Activated CD8-positive, alpha-beta T cell treated with anti-CD3 and anti-CD28 coated beads, Interleukin-2, amount 10 ng/mL, durations not matched to agents 7 days and 5 days (primary cell): ENCODE measurements around the gene GATAD2B. TPM values are rescaled to one million over a fixed set of nuclear protein-coding genes. Genes with fewer than 3 reads are reported as not detected.
A peak's percentile ranks its signal among the peaks of the same experiment; 100 is the strongest.
"Not testable (repeated sequence)": the region's sequence is repeated elsewhere in the genome, so short reads cannot be mapped to it uniquely, and the experiment has no call there.

Experiments used
- ATAC-seq: fragments of 150-1000 bp; cut with Tn5 transposase; one replicate; pipeline ENCODE4 v1.10.0; 2021; ENCODE audit warnings: moderate library complexity
- CTCF ChIA-PET: fragments of 350-600 bp; sonication (Branson Sonifier 250); formaldehyde crosslinking; loops from one replicate; lab custom pipeline; 2021; ENCODE audit warnings: antibody characterized with exemption; lab: Charles Lee
- POLR2A ChIA-PET: fragments of 350-600 bp; sonication (Branson Sonifier 250); formaldehyde crosslinking; loops from one replicate; lab custom pipeline; 2021; ENCODE audit warnings: antibody characterized with exemption; lab: Charles Lee
- DNase-seq: peaks from one replicate; pipeline ENCODE4 v3.0.0-alpha.2; 2020
- H3K27ac Mint-ChIP-seq: one replicate; pipeline ENCODE4 v1.8.0; 2021; ENCODE audit warnings: mild to moderate bottlenecking, mixed read lengths
- H3K27me3 Mint-ChIP-seq: one replicate; pipeline ENCODE4 v1.8.0; 2021; ENCODE audit warnings: low read depth, mixed read lengths
- H3K36me3 Mint-ChIP-seq: one replicate; pipeline ENCODE4 v1.8.0; 2021; ENCODE audit warnings: low read depth, mixed read lengths
- H3K4me1 Mint-ChIP-seq: one replicate; pipeline ENCODE4 v1.8.0; 2021; ENCODE audit warnings: low read depth, mixed read lengths
- H3K4me3 Mint-ChIP-seq: one replicate; pipeline ENCODE4 v1.8.0; 2021; ENCODE audit warnings: mild to moderate bottlenecking, mixed read lengths
- H3K9me3 Mint-ChIP-seq: one replicate; pipeline ENCODE4 v1.8.0; 2022; ENCODE audit warnings: mixed read lengths; ENCODE audit not compliant: insufficient read depth
- microRNA-seq: library from miRNA; unstranded; fragments of <30 nt; microRNA quantifications from one replicate; pipeline ENCODE4 v1.2.0, GENCODE V29; 2022
- total RNA-seq, 2 experiments: library from RNA; stranded (reverse); gene quantifications; one replicate each; pipeline ENCODE4 v1.2.3, GENCODE V29; 2021

Gene GATAD2B
- total RNA-seq, 2 experiments from 2014 or later, result 70.2 to 71.7 TPM

DNA sequence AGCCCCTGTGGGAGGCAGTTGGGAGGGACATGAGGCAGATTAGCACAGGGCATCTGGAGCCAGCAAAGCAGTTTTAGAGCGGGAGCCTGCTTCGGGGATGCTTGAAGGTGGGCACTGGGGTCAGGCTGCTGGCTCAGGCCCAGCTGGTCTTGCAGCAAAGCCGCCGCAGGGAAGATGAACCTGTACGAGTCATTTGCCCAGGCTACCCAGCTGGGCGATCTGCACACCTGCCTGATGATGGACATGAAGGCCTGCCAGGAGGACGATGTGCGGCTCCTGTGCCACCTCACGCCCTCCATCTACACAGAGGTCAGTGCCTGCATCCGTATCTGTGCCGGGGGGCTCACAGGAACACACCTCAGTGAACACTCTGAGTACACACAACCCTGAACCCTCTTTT lies 155.3 kb downstream of the GATAD2B start:
- Mint-ChIP-seq H3K36me3 (peaks cover 59% of the 10 kb centered on the region), H3K4me1 (peaks cover under 1% of the 10 kb centered on the region), H3K27ac (no peak overlapping the region), H3K9me3 (no peaks in the 10 kb centered on the region), H3K27me3 (no peaks in the 10 kb centered on the region), H3K4me3 (no peak overlapping the region)
- POLR2A ChIA-PET, result no interaction called here
- CTCF ChIA-PET, result interaction anchor here (1.0 kb wide), 1 partner anchor 30 kb away, joined by 3 read pairs; no protein-coding TSS in a partner anchor
- DNase-seq (no peak), ATAC-seq (no peak)

- peaks cover 61% of the 10 kb centered on the region for H3K36me3 Mint-ChIP-seq
- DNase-seq, POLR2A ChIA-PET, H3K27me3 Mint-ChIP-seq, ATAC-seq, H3K4me3 Mint-ChIP-seq, H3K9me3 Mint-ChIP-seq, H3K27ac Mint-ChIP-seq, H3K4me1 Mint-ChIP-seq: not testable (repeated sequence)
- CTCF ChIA-PET, result interaction anchor here (1.0 kb wide), 1 partner anchor 30 kb away, joined by 3 read pairs; no protein-coding TSS in a partner anchor
These were observed 156.1 kb downstream of the GATAD2B start for GRCh38 chr1:153766663-153767062.

- no peak for DNase-seq
- no peaks in the 10 kb centered on the region for H3K4me1 Mint-ChIP-seq
- H3K9me3 Mint-ChIP-seq, result no peaks in the 10 kb centered on the region
- no peak for ATAC-seq
- ChIA-PET CTCF (interaction anchor here (1.0 to 1.6 kb wide), 2 partner anchors 14 to 222 kb away, joined by 3 to 8 read pairs; partner anchors contain the start of gene RAB13), POLR2A (interaction anchor here (1.2 kb wide), 1 partner anchor 25 kb away, joined by 3 read pairs; no protein-coding TSS in a partner anchor)
- H3K36me3 Mint-ChIP-seq, result peaks cover 68% of the 10 kb centered on the region
- no peaks in the 10 kb centered on the region for H3K27me3 Mint-ChIP-seq
- H3K27ac Mint-ChIP-seq, result no peak overlapping the region
- H3K4me3 Mint-ChIP-seq, result no peak overlapping the region
These were observed 158.5 kb downstream of the GATAD2B start for GRCh38 chr1:153764310-153764709.

DNA sequence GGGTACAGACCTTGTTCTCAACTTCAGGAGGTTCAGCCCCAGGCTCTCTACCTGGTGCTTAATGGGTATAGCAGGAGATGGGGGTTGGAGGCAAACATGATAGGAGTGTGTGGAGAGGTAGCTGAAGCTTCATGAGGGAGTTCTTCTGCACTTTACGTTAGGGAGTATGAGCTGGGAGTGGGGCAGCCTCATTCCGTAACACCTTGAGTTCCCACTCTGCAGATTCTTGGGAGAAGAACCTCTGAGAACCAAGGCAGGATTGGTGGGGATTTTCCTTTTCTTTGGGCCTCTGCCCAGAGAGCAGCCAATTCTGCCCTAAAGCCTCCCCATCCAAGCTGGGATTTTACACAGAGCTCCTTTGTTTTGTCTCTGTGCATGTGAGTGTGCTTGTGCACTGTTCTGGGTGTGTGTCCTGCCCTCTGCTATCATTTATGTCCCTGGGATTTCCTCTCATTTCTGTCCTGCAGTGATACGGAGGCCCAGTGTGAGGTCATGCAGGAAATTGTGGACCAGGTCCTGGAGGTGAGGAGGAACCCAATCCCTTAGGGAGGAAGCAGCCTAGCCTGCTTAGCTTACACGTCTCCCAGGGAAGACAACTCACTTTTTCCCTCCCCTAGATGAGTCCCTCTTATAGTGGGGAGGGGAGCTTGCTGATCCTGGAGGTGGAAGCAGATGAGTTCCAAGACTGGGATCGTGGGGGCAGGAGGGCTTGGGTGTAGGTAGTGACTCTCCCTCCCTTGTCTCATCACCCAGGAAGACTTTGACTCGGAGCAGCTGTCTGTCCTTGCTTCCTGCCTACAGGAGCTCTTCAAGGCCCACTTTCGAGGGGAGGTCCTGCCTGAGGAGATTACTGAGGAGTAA lies 159.2 kb downstream of the GATAD2B start:
- DNase-seq (no peak), ATAC-seq (no peak)
- no peaks in the 10 kb centered on the region for H3K9me3 Mint-ChIP-seq
- CTCF ChIA-PET, result interaction anchor here (1.0 to 1.6 kb wide), 2 partner anchors 13 to 223 kb away, joined by 3 to 8 read pairs; partner anchors contain the start of gene RAB13
- H3K27ac Mint-ChIP-seq, result peak overlapping the region; percentile 15
- H3K27me3 Mint-ChIP-seq, result no peaks in the 10 kb centered on the region
- H3K36me3 Mint-ChIP-seq, result peaks cover 63% of the 10 kb centered on the region
- POLR2A ChIA-PET, result interaction anchor here (0.5 to 1.2 kb wide), 2 partner anchors 26 to 118 kb away, joined by 3 read pairs; no protein-coding TSS in a partner anchor
- H3K4me1 Mint-ChIP-seq, result no peaks in the 10 kb centered on the region
- H3K4me3 Mint-ChIP-seq, result no peak overlapping the region

DNA sequence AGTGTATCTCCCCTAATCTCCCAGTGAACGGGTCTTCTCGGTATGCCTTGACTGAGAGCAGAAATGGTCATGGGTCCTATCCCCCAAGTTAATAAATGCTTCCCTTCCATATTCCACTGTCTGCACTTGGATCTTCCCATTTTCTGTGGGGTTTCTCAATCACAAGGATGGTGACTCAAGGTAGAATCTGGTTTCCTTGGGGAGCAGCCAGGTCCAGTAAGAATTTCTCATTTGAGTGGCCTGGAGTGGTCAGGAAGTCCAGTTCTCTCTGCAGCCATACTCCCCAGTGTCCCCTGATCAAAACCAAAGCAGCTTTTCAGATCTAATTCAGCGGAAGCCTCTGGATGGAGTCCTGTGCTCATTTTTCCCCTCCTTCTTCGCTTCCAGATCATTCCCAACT lies 162.3 kb downstream of the GATAD2B start:
- ATAC-seq (no peak), DNase-seq (no peak)
- Mint-ChIP-seq H3K27me3 (no peaks in the 10 kb centered on the region), H3K36me3 (peaks cover 57% of the 10 kb centered on the region), H3K9me3 (no peaks in the 10 kb centered on the region), H3K27ac (no peak overlapping the region), H3K4me1 (no peaks in the 10 kb centered on the region), H3K4me3 (no peak overlapping the region)
- CTCF ChIA-PET, result interaction anchor here (1.2 kb wide), 1 partner anchor 36 kb away, joined by 3 read pairs; no protein-coding TSS in a partner anchor
- POLR2A ChIA-PET, result no interaction called here

Small RNA genes within 50 kb of the gene (microRNA-seq; reads per million reads assigned to microRNA genes)
- gene MIR6737, result not detected

Other genes with a start within 250 kb of the GATAD2B start
- gene NPR1, start 244.3 kb downstream of the GATAD2B start, total RNA-seq, result not detected
- gene INTS3, start 194.9 kb downstream of the GATAD2B start, total RNA-seq, result 10 to 100 TPM; 53.7 to 54.5 TPM
- gene SLC27A3, start 147.6 kb downstream of the GATAD2B start, total RNA-seq, result 10 to 100 TPM; 41.1 to 50.1 TPM
- 100 to 1,000 TPM; 140 to 143 TPM for gene DENND4B, start 23.7 kb upstream of the GATAD2B start, total RNA-seq
- gene CRTC2, start 35.6 kb upstream of the GATAD2B start, total RNA-seq, result 100 to 1,000 TPM in 1 of 2 experiments, 10 to 100 TPM in 1; 85.1 to 104 TPM
- gene SLC39A1, start 40.6 kb upstream of the GATAD2B start, total RNA-seq, result 10 to 100 TPM; 35.7 to 36.5 TPM
- 1 to 10 TPM; 5.7 to 9.0 TPM for gene CREB3L4, start 44.9 kb upstream of the GATAD2B start, total RNA-seq
- gene JTB, start 54.7 kb upstream of the GATAD2B start, total RNA-seq, result 100 to 1,000 TPM; 133 to 140 TPM
- 1 to 10 TPM; 5.2 to 6.5 TPM for gene RAB13, start 63.4 kb upstream of the GATAD2B start, total RNA-seq
- gene RPS27, start 67.8 kb upstream of the GATAD2B start, total RNA-seq, result 1,000 to 10,000 TPM; 1,866 to 2,104 TPM
- gene NUP210L, start 232.1 kb upstream of the GATAD2B start, total RNA-seq, result under 1 TPM; 0.08 to 0.13 TPM